K562 (cell line): ENCODE results near the gene IRX3. TPM values are rescaled to one million over a fixed set of nuclear protein-coding genes. Genes with fewer than 3 reads are reported as not detected.

Source experiments
- ATAC-seq: fragments of 200-7000 bp; cut with Tn5 transposase; 3 replicates; pipeline ENCODE4 v1.9.1; 2020; ENCODE audit warnings: moderate library complexity
- BruUV-seq: library from RNA; stranded (reverse); fragments of 400-500 nt; replicated peaks from 2 replicates; lab custom pipeline; 2021; lab: Mats Ljungman, UMichigan
- CTCF ChIA-PET: fragments of 300-600 bp; formaldehyde crosslinking; extraction: SDS; loops from one replicate; lab custom pipeline; 2021; ENCODE audit warnings: low intra/inter-chr PET ratio; lab: Yijun Ruan, JAX
- POLR2A ChIA-PET: fragments of 300-600, 350-650 bp; sonication (Branson Sonifier 250); formaldehyde crosslinking; extraction: SDS; loops from one replicate; lab custom pipeline; 2021; ENCODE audit warnings: antibody characterized with exemption, inconsistent platforms; lab: Yijun Ruan, JAX
- DNase-seq, 4 experiments: peaks; one replicate each; pipeline versions ENCODE4 v3.0.0 to v3.0.0-alpha.2; 2011 to 2018; ENCODE audit warnings: low spot score in 3 of 4, mixed read lengths in 3 of 4; ENCODE audit errors: extremely low read depth in 1 of 4
- FAIRE-seq: peaks from 2 replicates; lab custom pipeline; 2011; peaks lifted over from hg19 to GRCh38; lab: Jason Lieb, UNC
- H2AFZ ChIP-seq: 2 replicates; pipeline ENCODE4 v1.6.0; 2011; ENCODE audit warnings: low read depth, low read length, control low read depth, inconsistent platforms
- H3K27ac ChIP-seq: fragments of 200-600 bp; 3 replicates; pipeline ENCODE4 v1.8.0; 2011; ENCODE audit warnings: low read depth, mild to moderate bottlenecking, control low read depth, inconsistent platforms, low read length, moderate library complexity, mixed read lengths; ENCODE audit errors: extremely low read depth
- H3K27me3 ChIP-seq, 2 experiments: fragments of 300-600 bp in 1 of 2; 2 replicates in 1 of 2; 3 replicates in 1 of 2; pipeline versions ENCODE4 v1.6.0 to v1.8.0; 2011; ENCODE audit warnings: inconsistent platforms in 2 of 2, low read length in 2 of 2, mild to moderate bottlenecking in 1 of 2, mixed read lengths in 1 of 2, moderate library complexity in 1 of 2; ENCODE audit not compliant: control insufficient read depth in 2 of 2, insufficient read depth in 2 of 2
- H3K36me3 ChIP-seq: fragments of 300-600 bp; 3 replicates; pipeline ENCODE4 v1.8.0; 2011; ENCODE audit warnings: mild to moderate bottlenecking, low read length, inconsistent platforms; ENCODE audit not compliant: control insufficient read depth, insufficient read depth
- H3K4me1 ChIP-seq, 2 experiments: fragments of 200-600 bp in 1 of 2; replicated peaks in 1 of 2; 2 replicates in 1 of 2; 3 replicates in 1 of 2; pipeline versions ENCODE4 v1.5.1 to v1.8.0; 2011; ENCODE audit warnings: inconsistent platforms in 2 of 2, low read length in 2 of 2, mild to moderate bottlenecking in 1 of 2, mixed read lengths in 1 of 2, moderate library complexity in 1 of 2; ENCODE audit not compliant: control insufficient read depth in 2 of 2, insufficient read depth in 2 of 2
- H3K4me2 ChIP-seq: 2 replicates; pipeline ENCODE4 v1.6.1; 2011; ENCODE audit warnings: low read length, control low read depth, inconsistent platforms, mixed read lengths; ENCODE audit not compliant: insufficient read depth
- H3K4me3 ChIP-seq: fragments of 200-600 bp; sonication (generic), shearing (Covaris generic); 2 replicates; pipeline ENCODE4 v1.5.1; 2016; ENCODE audit warnings: control low read depth, inconsistent platforms
- H3K79me2 ChIP-seq: fragments of 200-600 bp; 3 replicates; pipeline ENCODE4 v1.8.0; 2011; ENCODE audit warnings: low read length, inconsistent platforms; ENCODE audit not compliant: control insufficient read depth, insufficient read depth
- H3K9ac ChIP-seq, 2 experiments: 2 replicates each; pipeline versions ENCODE4 v1.6.0 to v1.6.1; 2011; ENCODE audit warnings: low read depth in 2 of 2, low read length in 2 of 2, control low read depth in 1 of 2, inconsistent platforms in 1 of 2, mild to moderate bottlenecking in 1 of 2, mixed read lengths in 1 of 2; ENCODE audit not compliant: insufficient read depth in 1 of 2
- H3K9me1 ChIP-seq: one replicate; pipeline ENCODE4 v1.6.0; 2011; ENCODE audit warnings: inconsistent platforms, mild to moderate bottlenecking, low read length, moderate library complexity; ENCODE audit not compliant: control insufficient read depth, insufficient read depth
- H3K9me3 ChIP-seq: replicated peaks from 2 replicates; pipeline ENCODE4 v1.5.1; 2011; ENCODE audit warnings: low read depth, low read length, inconsistent platforms; ENCODE audit not compliant: control insufficient read depth, insufficient read depth
- H4K20me1 ChIP-seq: replicated peaks from 2 replicates; pipeline ENCODE4 v1.6.1; 2011; ENCODE audit warnings: low read length, inconsistent platforms, mixed read lengths; ENCODE audit not compliant: control insufficient read depth, insufficient read depth
- CHCHD3 ChIP-seq: fragments of 250-450 bp; sonication (Bioruptor Pico); IDR thresholded peaks from 2 replicates; pipeline ENCODE4 v2.1.2; 2022; ENCODE audit warnings: mild to moderate bottlenecking
- ESRRA ChIP-seq: fragments of 450-650 bp; IDR thresholded peaks from 2 replicates; pipeline ENCODE4 v1.6.1; 2014; ENCODE audit warnings: low read depth, mild to moderate bottlenecking, moderate library complexity, borderline replicate concordance
- MEIS2 ChIP-seq: fragments of 450-650 bp; IDR thresholded peaks from 2 replicates; pipeline ENCODE4 v1.6.1; 2014; ENCODE audit warnings: mild to moderate bottlenecking; ENCODE audit not compliant: partially characterized antibody
- MLX ChIP-seq, 2 experiments: fragments of 450-650 bp in 1 of 2; sonication (generic) in 1 of 2; formaldehyde crosslinking; conservative IDR thresholded peaks; 2 replicates each; pipeline versions ENCODE4 v1.4.0 to v1.8.1; 2020 to 2022; ENCODE audit warnings: mild to moderate bottlenecking in 1 of 2, missing genetic modification reagents in 1 of 2
- PRPF4 ChIP-seq: fragments of 200-400 bp; formaldehyde crosslinking; IDR thresholded peaks from one replicate; pipeline ENCODE4 v1.6.1; 2017; ENCODE audit warnings: low read length, low read depth, mild to moderate bottlenecking; ENCODE audit not compliant: insufficient read depth, poor library complexity, severe bottlenecking
- RBM15 ChIP-seq: fragments of 200-400 bp; formaldehyde crosslinking; IDR thresholded peaks from 2 replicates; pipeline ENCODE4 v1.6.1; 2018; ENCODE audit warnings: mild to moderate bottlenecking, low read length, moderate library complexity; ENCODE audit not compliant: insufficient read depth
- SRSF1 ChIP-seq: fragments of 200-400 bp; formaldehyde crosslinking; IDR thresholded peaks from 2 replicates; pipeline ENCODE4 v1.6.1; 2017; ENCODE audit warnings: mild to moderate bottlenecking, low read depth, low read length, moderate library complexity
- TAF15 ChIP-seq: fragments of 200-400 bp; formaldehyde crosslinking; IDR thresholded peaks from 2 replicates; pipeline ENCODE4 v1.6.1; 2017; ENCODE audit warnings: mild to moderate bottlenecking, low read depth, low read length, moderate library complexity
- ZBTB12 ChIP-seq: fragments of 250-450 bp; sonication (Bioruptor Pico); IDR thresholded peaks from 2 replicates; pipeline ENCODE4 v1.4.0; 2020
- ZC3H8 ChIP-seq: fragments of 450-650 bp; IDR thresholded peaks from 2 replicates; pipeline ENCODE4 v1.6.1; 2017
- ZNF609 ChIP-seq: sonication (generic); formaldehyde crosslinking; IDR thresholded peaks from 2 replicates; pipeline ENCODE4 v1.8.1; 2023; ENCODE audit warnings: missing genetic modification reagents, mild to moderate bottlenecking, borderline replicate concordance
- WGBS: fragments of 100-300 bp; shearing (Covaris generic); methylation state at CpG from one replicate; pipeline ENCODE4 v1.1.6; 2016; ENCODE audit warnings: low coverage, mixed read lengths; ENCODE audit not compliant: insufficient coverage; ENCODE audit errors: missing lambda C conversion rate; 5-methylcytosine and 5-hydroxymethylcytosine counted together
- in situ Hi-C: fragments of 300-500 bp; cut with MboI; formaldehyde crosslinking; loops from 4 replicates; pipeline ENCODE4 v1.15.0; 2018; ENCODE audit warnings: inconsistent platforms, mixed read lengths
- intact Hi-C: fragments of 100-400 bp; cut with micrococcal nuclease; formaldehyde crosslinking; loops from 2 replicates; pipeline ENCODE4 v1.14.2; 2022
- polyA plus RNA-seq, 8 experiments: library from polyadenylated mRNA; depleted of rRNA in 4 of 8; stranded (reverse) in 5 of 8; unstranded in 3 of 8; fragments of >200 nt; fragmentation: Nextera tagmentation in 2 of 8; fragmentation: Illumina TruSeq in 1 of 8; extraction: Ambion mirVana in 2 of 8; extraction: Trizol in 1 of 8; gene quantifications; 2 replicates each; pipeline versions ENCODE4 v1.2.1 to v1.2.3, GENCODE V29; 2011 to 2014; ENCODE audit warnings: inconsistent platforms in 1 of 8, missing spikeins in 1 of 8
- total RNA-seq, 7 experiments: library from RNA; depleted of rRNA in 6 of 7; stranded (reverse); fragments of >200 nt in 6 of 7; fragmentation: Illumina TruSeq in 2 of 7; extraction: Trizol in 2 of 7; gene quantifications; 2 replicates each; pipeline versions ENCODE4 v1.2.1 to v1.2.3, GENCODE V29; 2011 to 2021; ENCODE audit warnings: low replicate concordance in 1 of 7

The IRX3 gene
- total and polyA plus RNA-seq, 9 of the 15 experiments (the other 6 are each of a cell fraction or from before 2014, with no cell fraction given) = not detected

- no peak for TF ChIP-seq MLX (CRISPR knock-in tag; conservative IDR thresholded peaks at IDR 0.05)
Observed at GRCh38 chr16:54284319-54284930, 2.2 kb downstream of the IRX3 start (continued).

- Histone ChIP-seq H3K9me3 (no peaks in the 10 kb centered on the region), H2AFZ (no peak overlapping the region), H3K27ac (no peak overlapping the region), H3K4me2 (no peak overlapping the region), H3K9me1 (no peaks in the 10 kb centered on the region), H3K4me3 (no peak overlapping the region), H4K20me1 (no peaks in the 10 kb centered on the region), H3K9ac (no peak overlapping the region), H3K36me3 (no peaks in the 10 kb centered on the region), H3K27me3 (peaks cover 5 to 20% of the 10 kb centered on the region in 2 experiments; a peak in 3 of 5 replicates), H3K79me2 (no peaks in the 10 kb centered on the region), H3K4me1 (peaks cover 0 to 9% of the 10 kb centered on the region in 2 experiments; a peak in 2 of 5 replicates)
- intact Hi-C loops (loop anchor here (2.0 kb wide), 1 partner anchor 673 kb away; no protein-coding TSS in a partner anchor), in situ Hi-C loops (no loop called here)
- ATAC-seq = no peak
- 18% methylated on average over 25 of the region's 31 CpGs for WGBS
- CTCF ChIA-PET = no interaction called here
- POLR2A ChIA-PET = no interaction called here
- TF ChIP-seq SRSF1 (no peak), ZC3H8 (no peak), ESRRA (no peak), PRPF4 (no peak), ZNF609 (CRISPR knock-in tag) (no peak), TAF15 (no peak), ZBTB12 (CRISPR knock-in tag) (no peak), MEIS2 (no peak), RBM15 (no peak), CHCHD3 (CRISPR knock-in tag) (no peak)
- no TSS peak for BruUV-seq
- FAIRE-seq = no peak
- no peak for DNase-seq
Observed at GRCh38 chr16:54283725-54284318, 2.8 kb downstream of the IRX3 start.
